ENCODE data around the gene PSME3IP1.

- TF ChIP-seq TAF1 (IDR thresholded peaks at IDR 0.05; ENCODE audit: borderline replicate concordance, insufficient read depth, low read length) (no peak), POLR2AphosphoS5 (IDR thresholded peaks at IDR 0.05; ENCODE audit: low read depth, low read length) (no peak), FOXP2 (optimal IDR thresholded peaks at IDR 0.05; ENCODE audit: borderline replicate concordance, extremely low read depth, extremely low read length, insufficient read depth) (no peak)
Measured at GRCh38 chr16:57192720-57193486, 7.1 kb upstream of the PSME3IP1 start.

Data from PFSK-1 (cell line).